Stimulated activated CD4-positive, alpha-beta T cell treated with anti-CD3 and anti-CD28 coated beads, Interleukin-15, amount 100 ng/mL, for 24 hours (primary cell): Measurements from ENCODE around the gene LMTK3.
A peak's percentile ranks its signal among the peaks of the same experiment; 100 is the strongest.

ENCODE experiments used
- DNase-seq: peaks from one replicate; pipeline ENCODE4 v3.0.0-alpha.2; 2020

LMTK3 gene

DNA sequence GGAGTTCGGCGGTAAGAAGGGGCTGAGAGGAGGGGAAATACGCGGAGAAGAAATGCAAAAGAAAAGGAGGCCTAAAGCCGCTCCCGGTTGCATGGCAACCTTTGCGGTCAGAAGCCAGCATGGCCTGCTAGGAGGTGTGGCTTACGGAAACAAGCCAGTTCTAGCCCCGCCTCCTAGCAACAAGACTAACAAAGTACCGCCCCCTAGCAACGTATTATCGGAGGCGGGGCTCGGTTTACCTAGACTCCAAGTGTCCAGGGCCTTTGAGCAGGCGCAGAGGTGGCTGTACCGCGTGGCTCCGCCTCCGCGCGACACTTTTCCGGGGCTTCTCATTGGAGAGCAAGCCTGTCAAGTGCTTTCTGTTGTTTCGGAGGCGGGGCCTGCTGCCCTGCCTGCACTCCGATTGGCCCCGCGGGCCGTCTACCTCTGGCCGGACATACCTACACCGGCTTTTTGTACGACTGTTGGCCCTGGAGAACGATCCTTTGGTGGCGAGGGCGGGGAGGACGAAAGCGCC is 42.8 kb downstream of the LMTK3 start:
- peak; percentile 99 for DNase-seq

DNA sequence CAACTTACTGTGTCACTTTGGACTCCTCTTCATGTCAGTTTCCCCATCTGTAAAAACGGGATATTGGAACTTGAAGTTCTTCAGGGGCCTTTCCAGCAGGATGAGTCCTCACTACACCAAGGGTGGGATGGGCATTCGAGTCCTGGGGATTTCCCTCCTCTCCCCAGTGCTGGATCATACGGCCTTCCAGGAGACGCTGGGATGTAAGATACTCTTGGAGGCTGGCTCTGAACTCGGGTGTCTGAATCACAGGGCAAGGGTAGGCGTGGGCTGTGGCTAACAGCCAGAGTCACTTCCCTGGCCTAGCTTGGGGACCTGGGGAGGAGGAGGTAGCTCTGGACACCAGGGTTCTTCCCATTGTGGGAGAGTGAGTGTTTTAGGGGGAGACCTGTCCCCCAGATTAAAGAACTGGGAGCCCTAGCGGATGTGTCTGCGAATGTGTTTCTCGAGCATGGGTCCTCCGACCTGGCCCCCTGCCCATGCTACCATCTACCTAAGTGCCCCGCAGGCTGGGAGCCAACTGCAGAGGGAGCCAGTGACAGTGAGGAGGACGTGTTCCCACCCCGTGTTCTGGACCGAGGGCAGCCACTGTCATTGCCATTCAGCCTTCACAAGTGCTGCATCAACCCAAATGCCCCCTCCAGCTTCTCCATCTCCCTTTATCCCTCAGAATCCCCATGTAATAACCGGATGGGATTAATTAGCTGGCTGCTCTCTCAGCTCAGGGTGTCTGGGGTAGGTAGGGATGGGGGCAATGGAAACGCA is 44.9 kb downstream of the LMTK3 start:
- no peak for DNase-seq

DNA sequence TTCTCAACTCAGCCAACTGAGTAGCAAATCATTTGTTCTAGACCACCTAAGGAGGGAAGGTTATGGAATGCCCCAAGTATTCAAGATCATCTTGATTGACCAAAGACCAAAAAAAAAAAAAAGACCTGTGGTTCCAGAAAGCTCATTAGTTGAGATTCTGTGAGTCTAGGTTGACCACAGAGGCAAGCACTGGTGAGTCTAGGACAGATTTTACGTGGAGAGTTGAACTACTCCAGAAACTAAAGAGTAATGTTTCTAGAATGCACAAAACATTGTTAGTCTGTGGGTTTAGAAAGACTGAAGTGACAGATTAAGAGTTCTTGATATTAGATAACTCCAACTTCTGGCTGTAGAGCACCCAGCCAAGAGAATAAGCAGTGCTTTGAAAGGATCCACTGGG is 46.4 kb downstream of the LMTK3 start:
- no peak for DNase-seq

DNA sequence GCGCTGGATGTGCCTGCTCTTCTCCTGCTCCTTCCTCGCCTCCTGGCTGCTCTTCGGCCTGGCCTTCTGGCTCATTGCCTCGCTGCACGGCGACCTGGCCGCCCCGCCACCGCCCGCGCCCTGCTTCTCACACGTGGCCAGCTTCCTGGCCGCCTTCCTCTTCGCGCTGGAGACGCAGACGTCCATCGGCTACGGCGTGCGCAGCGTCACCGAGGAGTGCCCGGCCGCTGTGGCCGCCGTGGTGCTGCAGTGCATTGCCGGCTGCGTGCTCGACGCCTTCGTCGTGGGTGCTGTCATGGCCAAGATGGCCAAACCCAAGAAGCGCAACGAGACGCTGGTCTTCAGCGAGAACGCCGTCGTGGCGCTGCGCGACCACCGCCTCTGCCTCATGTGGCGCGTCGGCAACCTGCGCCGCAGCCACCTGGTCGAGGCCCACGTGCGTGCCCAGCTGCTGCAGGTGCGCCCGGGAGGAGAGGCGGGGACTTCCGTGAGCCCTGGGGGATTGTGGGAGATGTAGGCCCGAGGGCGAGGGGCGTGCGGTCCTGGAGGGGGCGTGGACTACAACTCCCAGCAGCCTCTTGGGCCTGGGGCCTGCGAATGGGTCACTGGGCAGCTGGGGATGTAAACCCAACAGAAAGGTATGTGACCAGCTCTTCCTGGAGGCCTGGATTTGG is 49.5 kb downstream of the LMTK3 start:
- DNase-seq = peak; percentile 44

DNA sequence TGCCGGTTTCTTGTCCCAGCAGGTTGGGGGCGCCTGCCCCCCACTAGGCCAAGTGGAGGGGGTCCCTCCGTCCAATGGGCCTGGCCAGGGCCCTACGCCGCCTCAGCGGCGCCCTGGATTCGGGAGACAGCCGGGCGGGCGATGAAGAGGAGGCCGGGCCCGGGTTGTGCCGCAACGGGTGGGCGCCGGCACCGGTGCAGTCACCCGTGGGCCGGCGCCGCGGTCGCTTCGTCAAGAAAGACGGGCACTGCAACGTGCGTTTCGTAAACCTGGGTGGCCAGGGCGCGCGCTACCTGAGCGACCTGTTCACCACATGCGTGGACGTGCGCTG is 50.0 kb downstream of the LMTK3 start:
- DNase-seq = no peak

DNA sequence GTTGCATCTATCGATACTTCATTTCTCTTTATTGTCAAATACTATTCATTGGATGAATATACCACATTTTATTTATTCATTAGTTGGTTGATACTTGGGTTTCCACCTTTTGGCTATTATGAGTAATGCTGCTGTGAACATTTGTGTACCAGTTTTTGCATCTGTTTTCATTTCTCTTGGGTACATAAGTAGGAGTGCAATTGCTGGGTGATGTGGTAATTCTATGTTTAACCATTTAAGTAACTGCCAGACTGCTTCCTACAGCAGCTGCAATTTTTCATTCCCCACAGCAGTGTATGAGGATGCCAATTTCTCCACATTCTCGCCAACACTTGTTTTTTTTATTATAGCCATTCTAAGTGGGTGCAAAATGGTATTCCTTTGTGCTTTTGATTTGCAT is 53.6 kb downstream of the LMTK3 start:
- DNase-seq = no peak

DNA sequence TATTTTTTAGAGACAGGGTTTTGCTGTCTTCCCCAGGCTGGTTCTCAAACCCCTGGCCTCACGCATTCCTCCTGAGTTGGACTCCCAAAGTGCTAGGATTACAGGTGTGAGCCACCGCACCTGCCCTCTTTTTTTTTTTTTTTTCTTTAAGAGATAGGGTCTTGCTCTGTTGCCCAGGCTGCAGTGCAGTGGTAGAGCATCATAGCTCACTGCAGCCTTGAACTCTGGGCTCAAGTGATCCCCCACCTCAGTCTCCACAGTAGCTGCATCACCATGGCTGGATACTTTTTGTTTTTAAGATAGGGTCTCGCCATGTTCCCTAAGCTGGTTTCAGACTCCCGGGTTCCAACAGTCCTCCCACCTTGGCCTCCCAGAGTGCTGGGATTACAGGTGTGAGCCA is 54.8 kb downstream of the LMTK3 start:
- DNase-seq = no peak

DNA sequence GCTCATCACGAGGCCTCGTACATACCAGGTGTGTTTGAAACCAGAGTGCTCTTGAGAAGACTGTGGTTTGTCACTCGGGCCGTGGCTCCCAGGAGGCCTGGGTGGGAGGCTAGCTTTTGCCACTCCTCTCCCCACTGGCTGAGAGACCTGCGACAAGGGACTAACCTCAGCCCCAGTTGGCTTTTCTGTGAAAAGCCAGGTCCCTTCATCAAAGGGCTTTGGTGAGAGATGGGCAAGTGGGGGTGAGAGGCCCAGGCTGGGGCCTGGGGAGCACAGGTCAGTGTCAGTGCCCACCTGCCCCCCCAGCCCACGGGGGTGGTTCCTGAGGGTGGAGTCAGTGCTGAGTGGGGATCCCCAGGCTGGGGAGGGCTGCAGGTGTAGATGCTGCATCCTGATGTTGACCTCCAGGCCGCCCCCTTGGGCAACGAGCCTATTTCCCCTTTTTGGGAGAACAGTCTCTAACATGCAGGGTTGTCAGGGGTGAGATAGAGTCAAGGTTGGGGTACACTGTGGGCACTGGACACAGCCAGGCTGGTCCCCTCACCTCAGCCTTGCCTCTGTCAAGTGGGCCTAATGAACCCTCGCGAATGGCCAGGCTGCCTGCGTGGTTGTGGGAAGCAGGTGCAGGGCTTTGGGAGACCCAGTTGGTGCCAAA is 55.6 kb downstream of the LMTK3 start:
- DNase-seq = no peak

DNA sequence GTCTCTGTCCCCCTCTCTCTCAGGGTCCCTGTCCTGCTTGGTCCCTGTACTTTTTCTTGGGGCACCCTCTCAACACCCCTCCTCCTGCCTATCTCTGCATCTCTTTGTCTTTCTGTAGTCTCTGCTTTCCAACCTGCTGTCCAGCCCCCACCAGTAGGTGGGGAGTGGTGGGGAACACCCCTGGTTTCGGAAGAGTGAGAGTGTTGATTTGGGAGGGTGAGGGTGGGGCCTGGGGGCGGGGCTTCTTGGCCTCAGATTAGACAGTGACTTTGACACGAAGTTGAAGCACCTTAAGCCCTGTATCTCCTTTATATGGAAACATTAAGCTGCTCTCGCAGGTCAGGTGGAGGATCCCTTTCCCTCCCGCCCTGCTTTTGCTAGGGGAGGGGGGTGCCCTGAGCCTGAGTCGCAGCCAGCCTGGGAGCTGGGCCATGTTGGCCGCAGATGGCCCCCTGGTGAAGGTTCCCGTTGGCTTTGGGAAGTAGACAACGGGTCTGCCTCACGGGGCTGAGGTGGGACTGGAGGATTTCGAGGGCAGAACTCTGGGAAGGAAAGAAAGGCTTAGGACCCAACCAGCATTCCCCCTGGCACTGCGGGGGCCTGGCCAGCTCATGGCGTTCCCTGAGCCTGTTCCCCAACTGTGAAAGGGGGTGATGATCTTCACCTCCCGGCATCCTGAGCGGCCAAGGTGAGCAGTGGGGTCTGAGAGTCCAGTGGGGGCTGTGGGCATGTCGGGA is 56.3 kb downstream of the LMTK3 start, which contains the start of gene KCNJ14:
TSS of gene KCNJ14 (plus strand) at position 404 of the 737 bp plus-strand sequence. CDS start 6,151 bp downstream, outside the sequence.
- DNase-seq = no peak

DNA sequence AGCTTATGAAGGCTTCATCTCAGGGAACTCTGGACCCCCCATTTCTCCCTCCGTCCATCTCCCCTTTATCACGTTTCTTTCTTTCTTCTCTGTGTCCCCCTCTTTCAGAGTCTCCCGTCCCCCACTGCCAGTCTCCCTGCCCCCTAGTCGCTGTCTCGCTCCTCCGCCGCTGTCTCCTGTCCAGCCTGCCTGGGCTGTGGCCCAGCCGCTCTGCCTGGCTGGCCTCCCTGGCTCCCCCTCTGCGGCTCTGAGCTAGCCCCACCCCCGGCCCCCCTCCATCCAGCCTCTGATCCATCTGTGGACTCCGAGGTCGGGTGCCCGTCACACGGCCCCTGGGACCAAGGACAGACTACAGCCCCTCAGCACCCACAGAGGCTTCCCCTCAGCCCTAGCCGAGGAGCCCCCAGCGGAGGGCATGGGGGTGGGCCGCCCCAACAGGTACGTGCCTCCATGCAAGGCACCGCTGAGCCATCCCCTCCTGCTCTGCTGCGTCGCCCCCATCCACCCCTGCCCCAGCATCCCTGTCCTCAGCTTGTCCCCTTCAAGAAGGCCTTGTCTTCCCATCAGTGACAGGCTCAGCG is 57.4 kb downstream of the LMTK3 start:
- no peak for DNase-seq

DNA sequence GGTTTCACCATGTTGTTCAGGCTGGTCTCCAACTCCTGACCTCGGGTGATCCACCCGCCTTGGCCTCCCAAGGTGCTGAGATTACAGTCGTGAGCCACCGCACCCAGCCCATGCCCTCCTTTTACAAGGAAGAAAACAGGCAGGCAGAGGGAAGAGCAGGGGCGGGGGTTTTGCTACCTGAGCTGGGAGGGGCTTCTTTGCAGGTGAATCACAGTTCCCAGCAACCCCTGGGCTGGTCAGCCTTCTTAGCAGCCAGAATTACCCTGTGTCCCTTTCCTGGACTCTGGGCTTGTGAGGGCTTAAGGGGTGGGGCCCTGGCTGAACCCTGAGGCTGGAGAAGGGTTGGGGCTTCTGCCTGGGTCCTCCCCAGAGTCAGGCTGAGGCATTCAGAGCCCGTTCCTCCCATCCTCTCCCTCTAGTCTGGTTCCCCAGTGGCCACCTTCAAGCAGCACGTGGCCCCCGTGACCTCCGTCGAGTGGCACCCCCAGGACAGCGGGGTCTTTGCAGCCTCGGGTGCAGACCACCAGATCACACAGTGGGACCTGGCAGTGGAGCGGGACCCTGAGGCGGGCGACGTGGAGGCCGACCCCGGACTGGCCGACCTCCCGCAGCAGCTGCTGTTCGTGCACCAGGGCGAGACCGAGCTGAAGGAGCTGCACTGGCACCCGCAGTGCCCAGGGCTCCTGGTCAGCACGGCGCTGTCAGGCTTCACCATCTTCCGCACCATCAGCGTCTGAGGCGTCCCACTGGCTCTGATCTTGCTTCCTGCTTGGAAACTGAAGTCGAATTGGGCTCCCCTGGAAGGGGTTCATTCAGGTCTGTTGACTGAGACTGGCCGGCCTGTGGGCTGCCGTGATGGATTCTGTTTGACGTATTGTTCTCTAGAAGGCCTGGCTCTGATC is 59.1 kb downstream of the LMTK3 start:
- no peak for DNase-seq

DNA sequence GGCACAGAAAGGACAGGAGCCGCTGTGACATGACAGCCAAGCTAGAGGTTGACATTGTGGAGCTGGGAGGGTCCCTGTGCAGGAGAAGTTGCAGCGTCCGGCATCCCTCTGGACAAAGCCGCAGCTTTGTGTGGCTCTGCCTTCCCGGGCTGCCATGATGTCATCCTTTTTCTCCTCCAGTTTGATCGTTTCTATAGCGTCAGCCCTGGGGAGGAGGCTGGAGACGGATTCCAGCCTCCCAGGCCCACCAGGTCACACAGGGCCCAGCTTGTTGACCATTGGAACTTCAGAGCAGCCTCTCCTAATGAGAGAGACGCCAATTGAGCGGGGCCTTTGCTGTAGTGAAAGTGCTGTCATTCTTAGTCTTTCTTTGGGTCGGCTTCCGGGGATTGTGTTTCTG is 60.0 kb downstream of the LMTK3 start:
- DNase-seq = no peak

DNA sequence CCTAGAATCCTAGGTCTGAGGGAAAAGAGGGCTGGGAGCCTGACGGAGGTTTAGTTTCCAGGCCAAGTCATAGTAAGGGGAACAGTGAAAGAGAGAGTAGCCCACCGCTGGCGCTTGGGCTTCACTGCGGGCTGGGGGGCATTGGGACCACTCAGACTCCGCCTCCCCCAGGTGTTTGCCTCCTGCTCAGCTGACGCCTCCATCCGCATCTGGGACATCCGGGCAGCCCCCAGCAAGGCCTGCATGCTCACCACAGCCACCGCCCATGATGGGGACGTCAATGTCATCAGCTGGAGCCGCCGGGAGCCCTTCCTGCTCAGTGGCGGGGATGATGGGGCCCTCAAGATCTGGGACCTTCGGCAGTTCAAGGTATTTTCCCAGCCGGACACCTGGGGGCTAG is 60.8 kb downstream of the LMTK3 start:
- no peak for DNase-seq

DNA sequence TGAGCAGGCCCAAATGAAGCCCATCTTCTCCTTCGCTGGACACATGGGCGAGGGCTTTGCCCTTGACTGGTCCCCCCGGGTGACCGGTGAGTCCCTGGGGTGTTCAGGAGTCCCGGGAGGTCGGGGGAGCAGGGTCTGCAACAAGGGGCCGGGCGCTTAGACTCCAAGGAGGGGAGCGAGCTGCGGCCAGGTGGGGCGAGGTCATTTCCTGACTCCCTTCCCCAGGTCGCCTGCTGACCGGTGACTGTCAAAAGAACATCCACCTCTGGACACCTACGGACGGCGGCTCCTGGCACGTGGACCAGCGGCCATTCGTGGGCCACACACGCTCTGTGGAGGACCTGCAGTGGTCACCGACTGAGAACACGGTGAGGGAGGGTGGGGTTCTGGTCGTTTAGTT is 61.2 kb downstream of the LMTK3 start:
- DNase-seq = no peak

DNA sequence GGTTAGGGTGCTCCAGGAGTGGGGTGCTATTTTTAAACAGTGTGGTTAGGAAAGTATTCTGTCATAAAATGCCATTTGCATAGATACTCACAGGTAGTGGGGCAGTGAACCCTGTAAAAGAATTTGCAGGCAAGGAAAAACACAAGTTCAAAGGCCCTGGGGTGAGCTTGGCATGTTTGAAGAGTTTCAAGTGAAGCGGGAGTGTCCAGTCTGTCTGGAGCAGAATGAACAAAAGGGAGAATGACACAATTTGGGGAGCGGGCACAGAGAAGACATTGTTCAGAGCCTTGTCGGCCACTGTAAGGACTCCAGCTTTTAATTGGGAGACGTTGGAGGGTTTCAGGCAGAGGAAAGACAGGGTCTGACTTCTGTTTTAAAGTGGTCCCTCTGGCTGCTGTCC is 63.1 kb downstream of the LMTK3 start:
- no peak for DNase-seq

DNA sequence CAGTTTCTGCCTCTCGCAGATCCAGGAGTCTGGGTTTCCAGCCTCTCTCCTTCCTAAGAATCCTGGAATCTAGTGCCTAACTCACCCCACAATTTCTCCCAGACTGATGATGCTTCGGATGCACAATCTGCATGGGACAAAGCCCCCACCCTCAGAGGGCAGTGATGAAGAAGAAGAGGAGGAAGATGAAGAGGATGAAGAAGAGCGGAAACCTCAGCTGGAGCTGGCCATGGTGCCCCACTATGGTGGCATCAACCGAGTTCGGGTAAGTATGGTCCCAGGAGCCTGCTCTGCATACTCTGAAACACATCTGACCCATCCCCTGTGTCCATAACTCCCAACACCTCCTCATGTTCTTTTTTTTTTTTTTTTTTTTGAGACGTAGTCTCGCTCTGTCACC is 65.1 kb downstream of the LMTK3 start:
- no peak for DNase-seq

DNA sequence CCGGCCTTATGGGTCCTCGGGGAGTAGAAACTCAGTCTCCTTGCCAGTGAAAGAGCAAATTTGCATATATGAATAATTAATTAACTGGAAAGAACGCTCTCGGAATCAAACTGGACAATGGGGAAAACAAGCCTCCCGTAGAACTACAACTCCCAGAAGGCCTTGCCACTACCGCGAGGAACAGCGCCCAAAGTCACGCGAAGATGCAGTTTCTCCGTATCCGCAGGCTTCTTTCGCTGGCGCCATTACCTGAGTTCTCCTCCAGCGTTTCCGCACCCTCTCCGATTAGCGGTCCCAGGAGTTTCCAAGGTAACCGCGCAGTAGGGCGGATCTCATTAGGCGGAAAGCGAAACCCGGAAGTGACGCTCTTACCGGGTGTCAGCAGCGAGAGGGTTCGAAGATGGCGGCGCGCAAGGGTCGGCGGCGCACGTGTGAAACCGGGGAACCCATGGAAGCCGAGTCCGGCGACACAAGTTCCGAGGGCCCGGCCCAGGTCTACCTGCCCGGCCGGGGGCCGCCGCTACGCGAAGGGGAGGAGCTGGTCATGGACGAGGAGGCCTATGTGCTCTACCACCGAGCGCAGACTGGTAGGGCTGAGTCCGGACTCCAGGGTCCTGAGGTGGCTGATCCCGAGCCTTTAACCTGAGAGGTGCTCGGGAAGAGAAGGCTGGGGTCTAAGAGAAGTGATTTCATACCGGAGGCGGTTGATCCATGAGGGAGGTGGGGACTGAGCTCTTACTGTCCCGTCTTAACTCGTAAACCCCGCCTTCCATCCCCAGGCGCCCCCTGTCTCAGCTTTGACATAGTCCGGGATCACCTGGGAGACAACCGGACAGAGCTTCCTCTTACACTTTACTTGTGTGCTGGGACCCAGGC is 65.8 kb downstream of the LMTK3 start, which contains the start of gene GRWD1:
TSS of gene GRWD1 (plus strand) at position 378 of the 876 bp plus-strand sequence. CDS start at position 401, 23 bp downstream.
- peak; percentile 96 for DNase-seq

DNA sequence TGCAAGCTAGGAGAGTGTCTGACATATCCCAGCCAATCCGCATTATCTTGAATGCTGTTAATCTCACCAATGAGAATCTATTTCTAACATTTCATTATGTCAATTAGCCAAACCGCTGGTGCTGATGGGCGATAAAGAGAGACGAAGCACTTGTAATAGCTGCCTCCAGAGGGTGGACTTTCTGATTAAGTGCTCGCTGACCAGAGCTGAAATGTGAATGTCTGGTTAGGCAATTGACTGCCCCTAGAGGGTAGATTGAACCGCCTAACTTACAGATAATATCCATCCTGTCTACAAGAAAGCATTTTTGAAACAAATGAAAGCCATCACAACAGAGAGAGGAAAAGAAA is 66.4 kb downstream of the LMTK3 start:
- peak; percentile 19 for DNase-seq

DNA sequence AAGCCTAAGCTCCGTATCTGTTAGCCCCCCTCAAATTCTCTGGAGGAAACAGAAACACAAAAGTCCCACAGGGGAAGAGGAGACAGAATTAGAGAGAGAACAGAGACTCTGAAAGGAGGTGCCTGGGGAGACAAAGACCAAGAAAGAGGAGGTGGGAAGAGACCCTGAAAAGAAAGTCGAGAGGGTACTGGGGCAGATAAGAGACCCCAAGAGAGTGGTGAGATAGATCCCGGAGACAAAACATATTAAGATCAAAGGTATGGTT is 66.8 kb downstream of the LMTK3 start:
- no peak for DNase-seq

DNA sequence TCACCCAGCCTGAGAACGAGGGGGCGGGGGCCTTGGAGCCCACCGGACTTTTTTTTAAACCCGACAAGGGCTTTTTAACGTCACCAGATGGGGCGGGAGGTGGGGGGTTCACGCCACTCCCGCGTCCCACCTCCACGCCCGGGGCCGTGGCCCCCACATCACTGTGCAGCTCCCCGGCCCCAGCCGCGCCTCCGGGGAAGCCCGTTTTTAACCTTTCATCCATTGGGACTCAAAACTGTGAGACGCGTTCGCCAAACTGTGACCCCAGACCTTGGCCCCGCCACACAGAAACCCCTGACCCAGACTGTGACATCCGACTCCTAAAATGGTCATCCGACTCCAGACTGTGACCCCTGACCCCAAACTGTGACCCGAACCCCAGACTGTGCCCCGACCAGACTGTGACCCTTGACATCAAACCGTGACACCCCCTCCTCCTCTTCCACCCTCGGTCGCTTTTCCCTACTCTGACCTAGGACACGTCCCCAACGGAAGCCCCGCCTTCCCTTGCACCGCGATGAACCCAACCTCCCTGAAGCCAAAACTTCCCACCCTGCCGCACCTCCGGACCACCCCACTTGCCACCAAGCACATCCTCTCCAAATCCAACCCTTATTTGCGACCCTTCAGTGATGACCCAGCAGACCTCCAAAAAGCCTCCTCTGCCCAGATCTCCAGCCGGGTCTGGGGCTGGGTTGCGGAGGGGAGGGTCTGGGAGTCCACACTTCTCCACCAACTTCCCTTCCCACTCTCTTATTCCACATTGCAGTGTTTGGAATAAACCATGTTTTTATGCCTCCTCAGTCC is 67.3 kb downstream of the LMTK3 start:
- DNase-seq = no peak
